Ovary (tissue), 9 donors: ENCODE measurements around the gene COX7C. TPM values are rescaled to one million over a fixed set of nuclear protein-coding genes. Genes with fewer than 3 reads are reported as not detected.

Experiments used
- polyA plus RNA-seq, 2 donors: library from polyadenylated mRNA; stranded (reverse); fragments of 200-250 nt in 1 of 2; fragments of 350-450 nt in 1 of 2; fragmentation: Illumina TruSeq in 1 of 2; extraction: RNeasy Lipid Tissue Mini Kit (QIAGEN cat#74804) in 1 of 2; gene quantifications; one replicate each; pipeline ENCODE4 v1.2.3, GENCODE V29; 2013 to 2014
- small RNA-seq: library from RNA; depleted of rRNA; stranded (forward); fragments of <200 nt; gene quantifications from one replicate; pipeline ENCODE3, GENCODE V24; 2016
- total RNA-seq, 7 donors: library from RNA; depleted of rRNA in 2 of 7; stranded (reverse); fragments of >200 nt in 2 of 7; fragmentation: NEBNext Ultra II Directional in 3 of 7; extraction: Animal tissue kit (Norgen Biotek cat#: 25700) in 3 of 7; gene quantifications; one replicate each; pipeline versions ENCODE4 v1.1.0 to v1.2.4, GENCODE V29; 2016 to 2023
- donor health status: DM: no; HTN: no; CAD: no; lungs with moderate emphysema.
- donor health status: DM: no; HTN: no; CAD: no.
- donor health status: Bipolar disorder and iron deficiency.
- donor health status: DM: yes; HTN: yes; CAD: no.
- donor health status: DM: no; HTN: no; CAD: no.
- donor health status: DM: yes; HTN: yes; CAD: no.

COX7C gene
- total and polyA plus RNA-seq, 9 donors = 366 to 925 (median 646) TPM

Small RNA genes within 50 kb of the gene (small RNA-seq; reads per million reads assigned to genes)
- gene RNU6-804P = not detected
